Measurements from ENCODE around the gene RMDN3.
A peak's percentile ranks its signal among the peaks of the same experiment; 100 is the strongest.

RMDN3 gene

GRCh38 chr15:40787991-40788390 is 32.9 kb upstream of the RMDN3 start:
- peaks cover 6 to 10% of the 10 kb centered on the region in 2 donors for H3K4me1 ChIP-seq (ENCODE audit: control insufficient read depth in 1 of 2, insufficient read depth in 2 of 2, low read length in 2 of 2)
- H3K27ac ChIP-seq (ENCODE audit: low read length) = peak overlapping the region; percentile 43
- peaks cover 0 to 6% of the 10 kb centered on the region in 2 donors for H3K36me3 ChIP-seq (ENCODE audit: control insufficient read depth in 1 of 2, insufficient read depth in 2 of 2, low read length in 2 of 2)
- no peaks in the 10 kb centered on the region for H3K9me3 ChIP-seq (ENCODE audit: control insufficient read depth in 1 of 2, low read length in 2 of 2)
- no peaks in the 10 kb centered on the region for H3K27me3 ChIP-seq (ENCODE audit: low read depth, low read length)
- H3K4me3 ChIP-seq (ENCODE audit: low read depth in 1 of 2, low read length in 2 of 2) = no peak overlapping the region

- H3K4me1 ChIP-seq (ENCODE audit: control insufficient read depth in 1 of 2, insufficient read depth in 2 of 2, low read length in 2 of 2) = peaks cover 6 to 10% of the 10 kb centered on the region in 2 donors
- H3K9me3 ChIP-seq (ENCODE audit: control insufficient read depth in 1 of 2, low read length in 2 of 2) = no peaks in the 10 kb centered on the region
- H3K27ac ChIP-seq (ENCODE audit: low read length) = peak overlapping the region; percentile 43
- no peak overlapping the region for H3K4me3 ChIP-seq (ENCODE audit: low read depth in 1 of 2, low read length in 2 of 2)
- H3K36me3 ChIP-seq (ENCODE audit: control insufficient read depth in 1 of 2, insufficient read depth in 2 of 2, low read length in 2 of 2) = peaks cover 0 to 4% of the 10 kb centered on the region in 2 donors
- no peaks in the 10 kb centered on the region for H3K27me3 ChIP-seq (ENCODE audit: low read depth, low read length)
Measured at GRCh38 chr15:40787344-40787841, 32.3 kb upstream of the RMDN3 start.

GRCh38 chr15:40785814-40786213 is 30.8 kb upstream of the RMDN3 start:
- Histone ChIP-seq H3K27me3 (ENCODE audit: low read depth, low read length) (no peaks in the 10 kb centered on the region), H3K4me3 (ENCODE audit: low read depth in 1 of 2, low read length in 2 of 2) (no peak overlapping the region), H3K4me1 (ENCODE audit: control insufficient read depth in 1 of 2, insufficient read depth in 2 of 2, low read length in 2 of 2) (peaks cover 6 to 10% of the 10 kb centered on the region in 2 donors), H3K27ac (ENCODE audit: low read length) (no peak overlapping the region), H3K36me3 (ENCODE audit: control insufficient read depth in 1 of 2, insufficient read depth in 2 of 2, low read length in 2 of 2) (peaks cover 0 to 3% of the 10 kb centered on the region in 2 donors), H3K9me3 (ENCODE audit: control insufficient read depth in 1 of 2, low read length in 2 of 2) (no peaks in the 10 kb centered on the region)

DNA sequence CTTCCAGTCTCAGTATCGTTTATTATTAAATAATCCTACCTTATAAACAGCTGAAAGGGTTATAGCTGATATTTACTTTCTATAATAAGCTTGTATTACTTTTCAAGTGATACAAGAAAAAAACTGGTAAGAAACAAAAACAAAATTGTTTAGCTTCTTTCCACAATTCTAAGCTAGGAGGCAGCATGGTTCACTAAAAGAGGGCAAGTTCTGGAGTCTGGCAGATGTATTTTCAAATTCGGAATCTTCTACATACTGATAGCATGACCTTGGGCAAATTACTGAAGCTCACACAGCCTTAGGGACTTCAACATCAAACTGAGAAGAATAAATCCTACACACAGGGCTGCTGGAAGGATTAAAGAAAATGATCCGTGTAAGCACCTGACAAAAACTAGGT is 30.1 kb upstream of the RMDN3 start:
- Histone ChIP-seq H3K9me3 (ENCODE audit: control insufficient read depth in 1 of 2, low read length in 2 of 2) (no peaks in the 10 kb centered on the region), H3K27ac (ENCODE audit: low read length) (no peak overlapping the region), H3K27me3 (ENCODE audit: low read depth, low read length) (no peaks in the 10 kb centered on the region), H3K36me3 (ENCODE audit: control insufficient read depth in 1 of 2, insufficient read depth in 2 of 2, low read length in 2 of 2) (no peaks in the 10 kb centered on the region), H3K4me1 (ENCODE audit: control insufficient read depth in 1 of 2, insufficient read depth in 2 of 2, low read length in 2 of 2) (peaks cover 6 to 10% of the 10 kb centered on the region in 2 donors), H3K4me3 (ENCODE audit: low read depth in 1 of 2, low read length in 2 of 2) (no peak overlapping the region)

- Histone ChIP-seq H3K9me3 (ENCODE audit: control insufficient read depth in 1 of 2, low read length in 2 of 2) (no peaks in the 10 kb centered on the region), H3K36me3 (ENCODE audit: control insufficient read depth in 1 of 2, insufficient read depth in 2 of 2, low read length in 2 of 2) (peaks cover 13 to 16% of the 10 kb centered on the region in 2 donors), H3K4me3 (ENCODE audit: low read depth in 1 of 2, low read length in 2 of 2) (no peak overlapping the region), H3K27me3 (ENCODE audit: low read depth, low read length) (no peaks in the 10 kb centered on the region), H3K27ac (ENCODE audit: low read length) (no peak overlapping the region), H3K4me1 (ENCODE audit: control insufficient read depth in 1 of 2, insufficient read depth in 2 of 2, low read length in 2 of 2) (peaks cover 5 to 6% of the 10 kb centered on the region in 2 donors)
Measured at GRCh38 chr15:40782609-40783227, 27.7 kb upstream of the RMDN3 start.

- Histone ChIP-seq H3K4me3 (ENCODE audit: low read depth in 1 of 2, low read length in 2 of 2) (no peak overlapping the region), H3K36me3 (ENCODE audit: control insufficient read depth in 1 of 2, insufficient read depth in 2 of 2, low read length in 2 of 2) (peaks cover 52 to 73% of the 10 kb centered on the region in 2 donors), H3K27me3 (ENCODE audit: low read depth, low read length) (no peaks in the 10 kb centered on the region), H3K9me3 (ENCODE audit: control insufficient read depth in 1 of 2, low read length in 2 of 2) (no peaks in the 10 kb centered on the region), H3K27ac (ENCODE audit: low read length) (no peak overlapping the region), H3K4me1 (ENCODE audit: control insufficient read depth in 1 of 2, insufficient read depth in 2 of 2, low read length in 2 of 2) (no peaks in the 10 kb centered on the region)
Measured at GRCh38 chr15:40776537-40777141, 21.6 kb upstream of the RMDN3 start.

GRCh38 chr15:40775740-40776536 is 20.9 kb upstream of the RMDN3 start:
- Histone ChIP-seq H3K9me3 (ENCODE audit: control insufficient read depth in 1 of 2, low read length in 2 of 2) (no peaks in the 10 kb centered on the region), H3K36me3 (ENCODE audit: control insufficient read depth in 1 of 2, insufficient read depth in 2 of 2, low read length in 2 of 2) (peaks cover 52 to 79% of the 10 kb centered on the region in 2 donors), H3K4me3 (ENCODE audit: low read depth in 1 of 2, low read length in 2 of 2) (no peak overlapping the region), H3K27me3 (ENCODE audit: low read depth, low read length) (no peaks in the 10 kb centered on the region), H3K27ac (ENCODE audit: low read length) (no peak overlapping the region), H3K4me1 (ENCODE audit: control insufficient read depth in 1 of 2, insufficient read depth in 2 of 2, low read length in 2 of 2) (no peaks in the 10 kb centered on the region)

DNA sequence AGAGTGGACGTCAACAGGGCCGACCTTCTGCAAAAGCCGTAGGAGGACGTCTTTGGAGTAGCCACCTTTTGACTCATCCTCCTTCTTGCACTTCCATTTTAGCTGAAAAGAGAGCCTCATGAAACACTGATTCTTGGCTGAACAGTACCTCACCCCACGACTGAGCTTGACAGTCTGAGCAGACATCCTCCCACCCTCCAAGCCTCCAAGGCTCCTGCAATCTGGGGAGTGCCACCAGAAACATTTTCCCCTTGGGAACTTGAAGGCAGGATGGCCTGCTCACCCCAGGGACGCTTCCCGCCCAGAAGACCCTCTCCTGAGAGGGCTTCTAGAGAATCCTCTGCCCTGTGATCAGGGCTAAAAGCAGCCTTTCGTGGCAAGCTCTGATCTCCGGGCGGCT is 20.0 kb upstream of the RMDN3 start:
- no peaks in the 10 kb centered on the region for H3K9me3 ChIP-seq (ENCODE audit: control insufficient read depth in 1 of 2, low read length in 2 of 2)
- no peak overlapping the region for H3K4me3 ChIP-seq (ENCODE audit: low read depth in 1 of 2, low read length in 2 of 2)
- no peaks in the 10 kb centered on the region for H3K27me3 ChIP-seq (ENCODE audit: low read depth, low read length)
- H3K27ac ChIP-seq (ENCODE audit: low read length) = no peak overlapping the region
- peaks cover 52 to 83% of the 10 kb centered on the region in 2 donors for H3K36me3 ChIP-seq (ENCODE audit: control insufficient read depth in 1 of 2, insufficient read depth in 2 of 2, low read length in 2 of 2)
- H3K4me1 ChIP-seq (ENCODE audit: control insufficient read depth in 1 of 2, insufficient read depth in 2 of 2, low read length in 2 of 2) = no peaks in the 10 kb centered on the region

DNA sequence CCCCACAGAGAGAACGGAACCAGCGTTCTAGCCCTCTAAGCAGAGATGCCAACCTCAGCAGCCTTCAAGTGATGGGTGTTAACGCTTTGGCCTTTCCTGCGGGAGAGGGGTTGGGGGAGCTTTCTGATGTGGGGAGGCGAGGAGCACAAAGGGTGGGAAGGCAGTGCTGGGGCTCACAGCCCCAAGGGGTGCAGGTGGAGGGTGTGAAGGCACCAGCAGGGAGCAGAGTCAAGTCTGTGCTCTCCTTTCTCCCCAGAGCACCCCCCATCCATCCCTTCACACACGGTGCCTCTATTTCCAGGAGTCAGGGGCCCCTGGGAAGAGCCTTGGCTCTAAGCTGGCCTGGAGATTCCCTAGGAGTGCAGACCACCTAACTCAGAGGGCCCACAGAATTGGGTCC is 18.8 kb upstream of the RMDN3 start:
- H3K36me3 ChIP-seq (ENCODE audit: control insufficient read depth in 1 of 2, insufficient read depth in 2 of 2, low read length in 2 of 2) = peaks cover 41 to 74% of the 10 kb centered on the region in 2 donors
- H3K27ac ChIP-seq (ENCODE audit: low read length) = no peak overlapping the region
- no peaks in the 10 kb centered on the region for H3K4me1 ChIP-seq (ENCODE audit: control insufficient read depth in 1 of 2, insufficient read depth in 2 of 2, low read length in 2 of 2)
- H3K9me3 ChIP-seq (ENCODE audit: control insufficient read depth in 1 of 2, low read length in 2 of 2) = no peaks in the 10 kb centered on the region
- H3K4me3 ChIP-seq (ENCODE audit: low read depth in 1 of 2, low read length in 2 of 2) = no peak overlapping the region
- H3K27me3 ChIP-seq (ENCODE audit: low read depth, low read length) = no peaks in the 10 kb centered on the region

DNA sequence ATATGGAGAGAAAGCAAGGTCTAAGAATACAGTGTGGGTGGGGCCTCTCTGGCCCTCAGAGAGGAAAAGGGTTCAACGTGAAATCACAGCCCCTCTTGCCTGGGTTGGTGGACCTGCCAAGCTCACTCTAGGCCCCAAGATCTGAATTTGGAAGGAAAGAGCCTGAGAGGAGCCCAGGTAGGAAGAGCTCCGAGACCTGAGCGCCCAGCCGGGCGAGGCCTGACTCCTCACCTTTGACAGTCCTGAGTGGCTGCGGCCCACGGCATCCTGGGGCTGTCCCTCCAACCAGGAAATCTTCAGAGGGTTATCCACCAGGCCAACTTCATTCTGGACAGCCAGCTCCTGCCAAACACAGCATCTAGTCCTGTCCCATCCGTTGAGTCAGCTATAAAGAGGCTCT is 18.4 kb upstream of the RMDN3 start:
- Histone ChIP-seq H3K4me1 (ENCODE audit: control insufficient read depth in 1 of 2, insufficient read depth in 2 of 2, low read length in 2 of 2) (no peaks in the 10 kb centered on the region), H3K27me3 (ENCODE audit: low read depth, low read length) (no peaks in the 10 kb centered on the region), H3K4me3 (ENCODE audit: low read depth in 1 of 2, low read length in 2 of 2) (no peak overlapping the region), H3K9me3 (ENCODE audit: control insufficient read depth in 1 of 2, low read length in 2 of 2) (no peaks in the 10 kb centered on the region), H3K27ac (ENCODE audit: low read length) (no peak overlapping the region), H3K36me3 (ENCODE audit: control insufficient read depth in 1 of 2, insufficient read depth in 2 of 2, low read length in 2 of 2) (peaks cover 41 to 73% of the 10 kb centered on the region in 2 donors)

GRCh38 chr15:40772014-40772413 is 17.0 kb upstream of the RMDN3 start:
- no peaks in the 10 kb centered on the region for H3K27me3 ChIP-seq (ENCODE audit: low read depth, low read length)
- no peak overlapping the region for H3K4me3 ChIP-seq (ENCODE audit: low read depth in 1 of 2, low read length in 2 of 2)
- H3K27ac ChIP-seq (ENCODE audit: low read length) = no peak overlapping the region
- H3K9me3 ChIP-seq (ENCODE audit: control insufficient read depth in 1 of 2, low read length in 2 of 2) = no peaks in the 10 kb centered on the region
- H3K4me1 ChIP-seq (ENCODE audit: control insufficient read depth in 1 of 2, insufficient read depth in 2 of 2, low read length in 2 of 2) = no peaks in the 10 kb centered on the region
- peaks cover 37 to 79% of the 10 kb centered on the region in 2 donors for H3K36me3 ChIP-seq (ENCODE audit: control insufficient read depth in 1 of 2, insufficient read depth in 2 of 2, low read length in 2 of 2)
